ENCODE data around the gene VAMP2. TPM values are rescaled to one million over a fixed set of nuclear protein-coding genes. Genes with fewer than 3 reads are reported as not detected.

VAMP2 gene
- total and polyA plus RNA-seq, 9 of the 15 experiments (the other 6 are each of a cell fraction or from before 2014, with no cell fraction given) = 2.3 to 31.8 (median 6.0) TPM

DNA sequence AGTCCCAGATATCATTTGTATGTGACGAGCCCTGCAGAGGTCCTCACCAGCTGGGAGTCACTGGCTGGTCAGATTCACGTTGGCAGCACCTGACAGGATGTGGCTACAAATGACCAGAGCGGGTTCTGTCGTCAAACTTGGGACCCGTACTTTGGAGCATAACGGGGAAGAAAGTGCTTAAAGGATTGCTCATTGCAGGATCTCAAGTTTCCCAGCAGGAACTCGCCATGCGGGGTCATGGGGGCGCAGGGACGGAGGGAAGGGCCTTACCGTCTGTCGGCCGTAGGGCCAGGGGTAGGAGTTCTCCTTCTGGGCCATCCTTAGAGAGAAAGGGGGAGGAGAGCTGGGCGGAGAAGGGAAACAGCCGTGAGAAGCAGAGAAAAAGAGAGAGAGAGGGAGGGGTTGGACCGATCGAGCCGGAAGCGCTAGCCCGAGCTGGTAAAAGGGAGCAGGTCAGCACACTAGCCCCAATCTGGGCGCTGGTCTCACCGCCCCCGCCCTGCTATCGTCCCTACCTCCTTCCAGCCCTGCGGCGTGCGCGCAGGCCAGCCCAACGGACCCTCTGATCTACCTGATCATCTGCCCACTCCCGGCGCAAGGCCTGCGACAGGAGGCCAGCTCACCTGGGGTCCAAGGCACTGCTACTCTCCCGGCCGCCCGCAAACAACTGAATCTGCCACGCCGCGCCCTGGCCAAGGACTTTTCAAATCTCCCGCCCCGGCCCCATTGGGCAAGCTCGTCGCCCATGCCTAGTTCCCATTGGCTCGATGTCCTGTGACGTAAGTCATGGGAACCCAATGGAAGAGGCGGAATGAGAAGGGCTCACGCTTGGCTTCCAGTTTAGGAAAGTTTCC, 47.4 kb upstream of the VAMP2 start, which contains the start of gene AURKB (continued):
- TF ChIP-seq, protein P1, sequence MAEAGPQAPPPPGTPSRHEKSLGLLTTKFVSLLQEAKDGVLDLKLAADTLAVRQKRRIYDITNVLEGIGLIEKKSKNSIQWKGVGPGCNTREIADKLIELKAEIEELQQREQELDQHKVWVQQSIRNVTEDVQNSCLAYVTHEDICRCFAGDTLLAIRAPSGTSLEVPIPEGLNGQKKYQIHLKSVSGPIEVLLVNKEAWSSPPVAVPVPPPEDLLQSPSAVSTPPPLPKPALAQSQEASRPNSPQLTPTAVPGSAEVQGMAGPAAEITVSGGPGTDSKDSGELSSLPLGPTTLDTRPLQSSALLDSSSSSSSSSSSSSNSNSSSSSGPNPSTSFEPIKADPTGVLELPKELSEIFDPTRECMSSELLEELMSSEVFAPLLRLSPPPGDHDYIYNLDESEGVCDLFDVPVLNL (CRISPR knock-in tag; IDR thresholded peaks at IDR 0.05; ENCODE audit: low read depth) = peak; percentile 100
- TF ChIP-seq NFYB (IDR thresholded peaks at IDR 0.05; ENCODE audit: extremely low read depth, insufficient read length) (peak; percentile 86), ZNF121 (CRISPR knock-in tag; conservative IDR thresholded peaks at IDR 0.05) (no peak), GTF2A2 (tag; IDR thresholded peaks at IDR 0.05) (no peak), ZNF253 (CRISPR knock-in tag; conservative IDR thresholded peaks at IDR 0.05) (no peak), ZNF583 (CRISPR knock-in tag; IDR thresholded peaks at IDR 0.05) (no peak), SRSF1 (IDR thresholded peaks at IDR 0.05; ENCODE audit: low read depth, low read length) (no peak), KHSRP (IDR thresholded peaks at IDR 0.05) (no peak), ZBED1 (IDR thresholded peaks at IDR 0.05) (no peak), ESRRB (CRISPR knock-in tag; IDR thresholded peaks at IDR 0.05; ENCODE audit: borderline replicate concordance) (no peak), SAFB (IDR thresholded peaks at IDR 0.05; ENCODE audit: borderline replicate concordance, low read depth, low read length) (no peak), ZNF282 (CRISPR knock-in tag; IDR thresholded peaks at IDR 0.05) (no peak), RUNX1 (IDR thresholded peaks at IDR 0.05; ENCODE audit: low read depth) (no peak), BRCA1 (IDR thresholded peaks at IDR 0.05) (no peak), BRCA1 (CRISPR knock-in tag; IDR thresholded peaks at IDR 0.05) (no peak), PTBP1 (IDR thresholded peaks at IDR 0.05; ENCODE audit: low read depth, low read length) (0 out of 2 replicates have a peak, but pooled peaks have one; percentile 26), ERF (CRISPR knock-in tag; IDR thresholded peaks at IDR 0.05) (no peak), CHD2 (IDR thresholded peaks at IDR 0.05; ENCODE audit: low read depth, low read length) (no peak), DACH1 (IDR thresholded peaks at IDR 0.05; ENCODE audit: partially characterized antibody) (no peak), PTRF (tag; IDR thresholded peaks at IDR 0.05) (no peak), CEBPB (tag; IDR thresholded peaks at IDR 0.05) (0 out of 2 replicates have a peak, but pooled peaks have one; percentile 18), PPARD (CRISPR knock-in tag; IDR thresholded peaks at IDR 0.05) (no peak), NR2F6 (CRISPR knock-in tag; IDR thresholded peaks at IDR 0.05) (no peak), TCF3 (CRISPR knock-in tag; IDR thresholded peaks at IDR 0.05) (no peak), WHSC1 (IDR thresholded peaks at IDR 0.05; ENCODE audit: low read length) (no peak), EWSR1 (IDR thresholded peaks at IDR 0.05; ENCODE audit: borderline replicate concordance, low read depth, partially characterized antibody) (no peak), CBFA2T2 (conservative IDR thresholded peaks at IDR 0.05) (no peak), POLR2AphosphoS5 (IDR thresholded peaks at IDR 0.05; ENCODE audit: control insufficient read depth, insufficient read depth, low read depth, low read length) (peak; percentile 76; the same call in 1 of the 2 replicates), SMARCE1 (IDR thresholded peaks at IDR 0.05) (no peak), ZNF41 (CRISPR knock-in tag; conservative IDR thresholded peaks at IDR 0.05) (no peak), ZNF589 (CRISPR knock-in tag; IDR thresholded peaks at IDR 0.05; ENCODE audit: low read depth) (no peak)
- TF ChIP-seq, protein P2, sequence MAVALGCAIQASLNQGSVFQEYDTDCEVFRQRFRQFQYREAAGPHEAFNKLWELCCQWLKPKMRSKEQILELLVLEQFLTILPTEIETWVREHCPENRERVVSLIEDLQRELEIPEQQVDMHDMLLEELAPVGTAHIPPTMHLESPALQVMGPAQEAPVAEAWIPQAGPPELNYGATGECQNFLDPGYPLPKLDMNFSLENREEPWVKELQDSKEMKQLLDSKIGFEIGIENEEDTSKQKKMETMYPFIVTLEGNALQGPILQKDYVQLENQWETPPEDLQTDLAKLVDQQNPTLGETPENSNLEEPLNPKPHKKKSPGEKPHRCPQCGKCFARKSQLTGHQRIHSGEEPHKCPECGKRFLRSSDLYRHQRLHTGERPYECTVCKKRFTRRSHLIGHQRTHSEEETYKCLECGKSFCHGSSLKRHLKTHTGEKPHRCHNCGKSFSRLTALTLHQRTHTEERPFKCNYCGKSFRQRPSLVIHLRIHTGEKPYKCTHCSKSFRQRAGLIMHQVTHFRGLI (CRISPR knock-in tag; IDR thresholded peaks at IDR 0.05) = no peak
